GM21390 (cell line): ENCODE measurements around the gene MGST2.

Experiments
- ATAC-seq: cut with Tn5 transposase; IDR thresholded peaks from one replicate; pipeline ENCODE4 v1.9.1; 2021; ENCODE audit not compliant: unreplicated experiment

Gene MGST2

DNA sequence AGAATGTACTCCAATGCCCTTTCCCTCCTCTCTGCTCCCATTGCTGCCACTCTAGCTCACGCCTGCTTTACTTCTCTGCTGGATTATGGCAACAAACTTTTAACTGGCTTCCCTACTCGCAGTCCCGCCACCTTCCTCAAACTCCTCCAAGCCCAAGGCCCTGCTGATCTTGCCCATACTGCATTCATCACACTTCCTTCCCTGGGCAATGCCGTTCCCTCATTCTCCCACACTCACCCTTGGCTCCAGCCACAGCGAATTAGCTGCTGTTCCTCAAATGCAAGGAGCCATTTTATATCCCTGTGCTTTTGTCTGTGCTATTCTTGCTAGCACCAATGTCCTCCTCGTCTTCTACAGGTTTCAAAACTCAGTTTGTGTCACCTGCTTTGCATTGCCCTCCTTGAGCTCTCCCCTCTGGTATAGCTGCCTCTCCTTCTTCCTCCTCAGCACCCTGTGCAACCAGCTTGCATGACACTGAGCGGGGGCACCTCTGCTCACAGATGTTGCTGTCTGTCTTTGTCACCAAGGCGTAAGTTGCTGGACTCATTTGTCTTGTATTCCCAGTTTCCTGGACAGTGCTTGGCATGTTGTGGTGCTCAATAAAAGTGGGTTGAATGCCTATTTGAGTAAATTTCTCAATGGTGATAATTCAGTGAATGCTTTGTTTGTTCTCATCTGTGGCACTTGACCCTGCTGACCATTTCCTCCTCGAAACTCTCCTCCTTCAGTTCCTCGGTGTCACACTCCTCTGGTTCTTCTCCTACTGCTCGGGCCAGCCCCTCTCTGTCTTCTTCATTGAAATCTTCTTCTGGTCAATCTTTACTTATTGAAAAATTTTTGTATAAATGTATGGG lies 22.4 kb upstream of the MGST2 start:
- no peak for ATAC-seq

DNA sequence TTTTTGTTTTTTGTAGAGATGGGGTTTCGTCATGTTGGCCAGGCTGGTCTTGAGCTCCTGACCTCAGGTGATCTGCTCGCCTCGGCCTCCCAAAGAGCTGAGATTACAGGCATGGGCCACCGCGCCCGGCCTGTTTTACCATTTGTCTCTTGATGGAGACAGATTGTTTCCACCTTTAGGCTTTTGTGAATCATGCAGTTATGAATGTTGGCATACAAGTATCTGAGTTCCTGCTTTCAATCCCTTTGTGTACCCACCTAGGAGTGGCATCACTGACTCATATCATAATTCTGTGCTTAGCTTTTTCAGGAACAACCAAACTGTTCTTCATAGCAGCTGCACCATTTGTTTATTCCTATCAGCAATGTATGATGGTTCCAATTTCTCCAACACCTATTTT lies 20.2 kb upstream of the MGST2 start:
- no peak for ATAC-seq

GRCh38 chr4:139647184-139647583 lies 18.4 kb upstream of the MGST2 start:
- ATAC-seq, result no peak

- no peak for ATAC-seq
Observed at GRCh38 chr4:139647952-139648351, 17.7 kb upstream of the MGST2 start.

DNA sequence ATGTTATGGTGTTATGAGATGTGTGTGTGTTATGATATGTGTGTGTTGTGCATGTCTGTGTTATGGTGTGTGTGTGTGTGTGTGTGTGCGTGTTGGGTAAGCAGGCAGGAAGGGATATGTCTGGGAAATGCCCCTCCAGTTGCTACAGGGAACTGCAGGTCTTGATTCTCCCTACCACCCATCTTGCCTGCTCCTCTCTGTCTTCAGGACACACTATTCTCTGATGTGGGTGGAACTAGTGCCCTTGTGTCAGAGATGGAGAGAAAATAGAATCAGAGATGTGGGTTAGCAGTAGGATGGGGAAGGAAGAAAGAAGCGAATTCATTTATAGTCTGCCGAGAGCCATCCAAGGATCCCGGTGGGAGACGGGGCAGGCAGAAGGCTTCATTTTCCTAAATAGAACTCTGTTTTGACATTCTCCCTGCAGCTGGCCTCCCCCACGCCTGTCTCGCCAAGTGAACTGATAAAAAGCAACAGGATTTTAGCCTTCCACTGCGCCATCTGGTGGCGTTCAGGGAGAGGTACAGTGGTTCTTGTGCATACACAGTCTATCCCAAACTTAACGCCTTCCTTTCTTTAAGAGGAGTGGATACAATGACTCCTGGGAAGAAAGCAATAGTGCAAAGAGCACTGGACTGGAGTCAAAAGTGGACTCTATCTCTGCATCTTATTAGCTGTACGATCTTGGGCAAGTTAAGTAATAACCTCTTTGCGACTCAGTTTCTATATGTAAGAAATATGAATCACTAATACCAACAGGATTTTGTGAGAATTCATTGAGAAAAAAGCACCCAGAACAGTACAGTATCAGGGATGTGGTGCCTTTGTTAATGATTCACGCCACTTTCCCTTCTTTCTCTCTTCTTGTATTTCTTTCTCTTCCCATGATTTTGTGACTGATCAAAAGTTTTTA lies 14.1 kb upstream of the MGST2 start:
- peak; percentile 87 for ATAC-seq

DNA sequence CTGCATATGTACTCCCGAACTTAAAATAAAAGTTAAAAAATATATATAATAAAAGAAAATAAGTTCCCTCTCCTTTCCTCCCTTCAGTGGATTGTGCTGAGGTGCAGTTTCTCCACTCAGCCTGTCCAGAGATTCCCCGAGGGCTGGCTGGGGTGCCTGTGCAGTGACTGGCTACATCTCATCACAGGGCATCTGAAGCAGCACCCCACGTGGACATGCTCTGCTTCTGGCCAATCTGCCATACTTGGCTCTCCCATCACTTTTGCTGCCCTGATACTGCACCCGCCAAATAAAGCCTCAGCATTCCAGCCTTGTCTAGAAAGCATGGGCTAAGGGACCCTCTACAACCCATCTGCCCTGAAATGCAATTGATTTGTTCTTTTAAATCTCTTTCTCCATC lies 11.1 kb upstream of the MGST2 start:
- no peak for ATAC-seq

DNA sequence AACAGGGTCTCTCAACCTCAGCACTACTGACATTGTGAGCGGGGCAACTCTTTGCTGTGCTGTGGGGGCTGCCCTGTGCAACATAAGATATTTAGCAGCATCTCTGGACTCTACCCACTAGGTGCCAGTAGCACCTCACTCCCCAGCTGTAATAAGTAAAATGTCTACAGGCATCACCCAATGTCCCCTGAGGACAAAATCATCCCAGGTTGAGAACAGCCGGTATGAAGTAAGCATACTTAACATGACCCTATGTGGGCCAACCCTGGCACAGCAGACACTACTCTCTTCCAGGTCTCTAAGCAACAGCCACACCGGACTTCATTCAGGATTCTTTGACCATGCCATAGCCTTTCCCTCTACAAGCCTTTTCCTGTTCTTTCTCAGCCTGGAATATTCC lies 10.5 kb upstream of the MGST2 start:
- no peak for ATAC-seq

GRCh38 chr4:139656614-139657486 lies 8.8 kb upstream of the MGST2 start:
- ATAC-seq, result peak; percentile 81

DNA sequence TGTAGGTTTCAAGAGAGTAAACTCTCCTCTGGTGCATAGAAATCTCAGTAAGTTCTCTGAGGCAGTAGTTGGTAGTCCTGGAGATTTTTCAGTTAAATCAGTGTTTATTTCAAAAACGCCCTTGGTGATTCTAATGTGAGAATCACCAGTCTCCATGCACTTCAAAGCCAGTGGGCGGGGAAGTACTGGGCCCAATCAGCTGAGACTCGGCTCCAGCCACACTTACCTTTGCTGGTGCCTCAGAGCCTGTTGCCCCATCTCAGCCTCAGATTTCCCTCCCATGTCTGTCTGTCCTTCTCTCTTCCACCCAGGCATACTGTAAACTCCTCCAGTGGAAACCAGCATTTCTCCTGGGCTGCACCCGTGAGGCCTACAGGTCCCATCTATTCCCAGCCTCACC lies 7.4 kb upstream of the MGST2 start:
- ATAC-seq, result no peak

DNA sequence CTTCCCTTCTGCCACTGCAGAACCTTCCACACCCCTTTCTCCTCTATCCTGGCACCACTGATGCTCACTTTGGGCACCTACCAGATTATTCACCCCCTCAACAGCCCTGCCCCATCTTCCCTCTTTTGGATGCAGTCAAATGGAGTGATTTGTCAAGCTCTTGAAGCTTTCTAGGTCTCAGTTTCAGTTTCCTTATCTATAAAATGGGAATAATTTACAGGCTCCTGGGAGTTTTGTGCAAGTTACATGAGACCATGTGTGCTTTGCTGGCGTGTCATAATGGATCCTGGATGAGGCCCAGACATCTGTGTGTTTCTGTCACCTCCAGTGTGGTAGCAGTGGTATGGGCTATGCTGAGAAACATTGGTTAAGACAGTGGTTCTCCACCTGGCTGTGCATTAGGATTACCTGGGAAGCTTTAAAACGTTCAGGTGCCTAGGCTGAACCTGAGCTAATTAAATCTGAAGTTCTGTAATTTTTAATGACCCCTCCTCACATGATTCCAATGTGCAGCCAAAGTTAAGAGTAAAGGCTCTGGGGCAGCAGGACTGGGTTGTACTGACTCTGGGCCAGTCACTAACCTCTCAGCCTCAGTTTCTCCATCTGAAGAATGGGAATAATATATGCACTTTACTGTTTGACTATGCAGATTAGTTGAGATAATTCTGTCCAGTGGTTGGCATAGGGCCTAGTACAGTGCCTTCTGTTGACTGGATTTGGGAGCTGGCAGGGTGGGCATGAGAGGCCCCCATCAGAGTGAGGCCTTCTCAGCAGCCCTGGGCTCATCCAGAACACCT lies 6.8 kb upstream of the MGST2 start:
- no peak for ATAC-seq

GRCh38 chr4:139659735-139660424 lies 5.7 kb upstream of the MGST2 start:
- no peak for ATAC-seq

- ATAC-seq, result no peak
Observed at GRCh38 chr4:139660568-139661043, 5.0 kb upstream of the MGST2 start.

DNA sequence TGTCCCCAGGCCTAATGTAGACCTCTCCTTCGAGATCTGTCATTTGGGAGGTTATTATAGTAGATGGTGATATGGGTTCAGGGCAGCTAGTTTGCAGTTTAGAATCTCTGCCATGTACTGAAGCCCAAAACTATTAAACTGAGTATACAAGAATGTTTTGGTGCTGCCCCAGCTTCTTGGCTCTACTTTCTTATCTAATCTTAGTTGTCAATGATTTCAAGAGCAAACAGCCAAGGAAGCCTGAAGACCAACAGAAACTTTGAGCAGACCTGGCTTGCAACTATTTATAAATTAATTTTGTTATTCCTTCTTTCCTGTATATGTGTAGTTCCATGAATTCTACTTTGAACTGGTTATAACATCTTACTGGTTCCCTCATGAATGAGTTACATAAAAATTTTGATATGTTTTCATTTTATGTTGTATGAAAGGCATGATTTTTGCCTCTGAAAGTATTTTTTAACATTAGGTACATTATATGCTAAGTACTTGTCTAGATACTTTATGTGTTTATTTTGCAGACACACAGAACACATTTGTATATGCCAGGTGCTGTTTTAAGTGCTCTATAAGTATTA lies 2.0 kb upstream of the MGST2 start:
- no peak for ATAC-seq

- ATAC-seq, result no peak
Observed at GRCh38 chr4:139664442-139664841, 1.2 kb upstream of the MGST2 start.

- no peak for ATAC-seq
Observed at GRCh38 chr4:139665079-139665689, 435 bp upstream of the MGST2 start.

GRCh38 chr4:139666735-139667281 lies 1.2 kb downstream of the MGST2 start:
- no peak for ATAC-seq

- ATAC-seq, result no peak
Observed at GRCh38 chr4:139668036-139668435, 2.4 kb downstream of the MGST2 start.

DNA sequence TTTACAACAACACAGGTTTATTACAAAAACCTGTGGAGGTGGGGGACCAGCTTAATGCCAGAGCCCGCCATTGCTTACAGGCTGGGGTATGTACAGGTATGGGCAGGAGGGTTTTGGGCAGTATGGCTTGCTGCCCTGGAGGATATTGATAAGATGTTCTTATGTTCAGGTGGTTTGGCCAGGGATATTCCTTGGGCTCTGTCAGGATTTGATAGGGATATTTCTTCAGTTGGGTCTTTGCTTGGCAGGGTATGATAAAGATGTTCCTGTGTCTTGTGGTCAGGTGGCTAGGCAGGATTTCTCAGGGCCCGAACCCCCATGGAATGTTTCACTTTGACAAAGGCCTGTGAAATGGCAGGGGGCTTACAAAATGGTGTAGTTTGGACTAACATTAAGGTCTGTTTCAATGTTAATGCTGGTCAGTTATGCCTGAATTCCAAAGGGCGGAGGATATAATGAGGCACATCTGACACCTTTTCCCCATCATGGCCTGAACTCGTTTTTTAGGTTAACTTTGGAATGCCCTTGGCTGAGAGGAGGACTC lies 3.1 kb downstream of the MGST2 start:
- no peak for ATAC-seq
